ENCODE results near the gene NXPE1. TPM values are rescaled to one million over a fixed set of nuclear protein-coding genes. Genes with fewer than 3 reads are reported as not detected.
A peak's percentile ranks its signal among the peaks of the same experiment; 100 is the strongest.
"Not testable (repeated sequence)": the region's sequence is repeated elsewhere in the genome, so short reads cannot be mapped to it uniquely, and the experiment has no call there.

Gene NXPE1
- polyA plus RNA-seq, 1 donor, result 0.07 TPM

- not testable (repeated sequence) for H3K4me1 ChIP-seq (ENCODE audit: control insufficient read depth, insufficient read depth, low read length); H3K4me3 ChIP-seq (ENCODE audit: low read length); H3K36me3 ChIP-seq (ENCODE audit: control insufficient read depth, insufficient read depth, low read length); H3K9me3 ChIP-seq (ENCODE audit: control insufficient read depth, low read depth, low read length); H3K27ac ChIP-seq (ENCODE audit: low read length); H3K27me3 ChIP-seq (ENCODE audit: control insufficient read depth, insufficient read depth, low read length)
- 70% methylated on average over 2 of the region's 7 CpGs for WGBS (ENCODE audit: insufficient coverage, low lambda C conversion rate)
- peak in 1 of 2 donors; percentile 3 for DNase-seq
Observed at GRCh38 chr11:114603151-114603550, 43.5 kb upstream of the NXPE1 start.

DNA sequence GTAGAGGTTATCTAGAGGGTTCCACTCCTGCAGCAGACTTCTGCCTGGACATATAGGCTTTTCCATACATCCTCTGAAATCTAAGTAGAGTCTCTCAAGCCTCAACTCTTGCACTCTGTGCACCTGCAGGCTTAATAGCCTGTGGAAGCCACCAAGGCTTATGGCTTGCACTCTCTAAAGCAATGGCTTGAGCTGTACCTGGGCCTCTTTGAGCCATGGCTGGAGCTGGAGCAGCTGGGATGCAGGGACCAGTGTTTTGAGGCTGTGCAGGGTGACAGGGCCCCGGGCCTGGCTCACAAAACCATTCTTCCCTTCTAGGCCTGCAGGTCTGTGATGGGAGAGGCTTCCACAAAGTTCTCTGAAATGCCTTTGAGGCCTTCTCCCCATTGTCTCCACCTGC lies 38.8 kb upstream of the NXPE1 start:
- Histone ChIP-seq H3K9me3 (ENCODE audit: control insufficient read depth, low read depth, low read length) (no peaks in the 10 kb centered on the region), H3K4me1 (ENCODE audit: control insufficient read depth, insufficient read depth, low read length) (no peaks in the 10 kb centered on the region), H3K4me3 (ENCODE audit: low read length) (no peak overlapping the region), H3K27ac (ENCODE audit: low read length) (no peak overlapping the region), H3K36me3 (ENCODE audit: control insufficient read depth, insufficient read depth, low read length) (no peaks in the 10 kb centered on the region), H3K27me3 (ENCODE audit: control insufficient read depth, insufficient read depth, low read length) (no peaks in the 10 kb centered on the region)
- WGBS (ENCODE audit: insufficient coverage, low lambda C conversion rate), result no CpG with 5 or more reads among the region's 1 CpG
- DNase-seq, result no peak

- no peaks in the 10 kb centered on the region for H3K9me3 ChIP-seq (ENCODE audit: control insufficient read depth, low read depth, low read length)
- H3K27ac ChIP-seq (ENCODE audit: low read length), result no peak overlapping the region
- H3K4me3 ChIP-seq (ENCODE audit: low read length), result no peak overlapping the region
- DNase-seq, result no peak
- no peaks in the 10 kb centered on the region for H3K27me3 ChIP-seq (ENCODE audit: control insufficient read depth, insufficient read depth, low read length)
- no peaks in the 10 kb centered on the region for H3K4me1 ChIP-seq (ENCODE audit: control insufficient read depth, insufficient read depth, low read length)
- no CpG with 5 or more reads among the region's 1 CpG for whole genome bisulfite sequencing (ENCODE audit: insufficient coverage, low lambda C conversion rate)
- no peaks in the 10 kb centered on the region for H3K36me3 ChIP-seq (ENCODE audit: control insufficient read depth, insufficient read depth, low read length)
Observed at GRCh38 chr11:114596175-114596919, 36.7 kb upstream of the NXPE1 start.

GRCh38 chr11:114595571-114595970 lies 35.9 kb upstream of the NXPE1 start, which contains the start of gene NXPE4:
TSS of gene NXPE4 (minus strand) at chr11:114595786. CDS start at chr11:114594759, 1,027 bp downstream.
- no peaks in the 10 kb centered on the region for H3K36me3 ChIP-seq (ENCODE audit: control insufficient read depth, insufficient read depth, low read length)
- no peak within 1 kb of the TSS for H3K4me3 ChIP-seq (ENCODE audit: low read length)
- H3K4me1 ChIP-seq (ENCODE audit: control insufficient read depth, insufficient read depth, low read length), result no peaks in the 10 kb centered on the region
- DNase-seq, result no peak
- no peaks in the 10 kb centered on the region for H3K9me3 ChIP-seq (ENCODE audit: control insufficient read depth, low read depth, low read length)
- no peaks in the 10 kb centered on the region for H3K27me3 ChIP-seq (ENCODE audit: control insufficient read depth, insufficient read depth, low read length)
- no peak within 1 kb of the TSS for H3K27ac ChIP-seq (ENCODE audit: low read length)
- no CpG with 5 or more reads among the region's 2 CpGs for WGBS (ENCODE audit: insufficient coverage, low lambda C conversion rate)

DNA sequence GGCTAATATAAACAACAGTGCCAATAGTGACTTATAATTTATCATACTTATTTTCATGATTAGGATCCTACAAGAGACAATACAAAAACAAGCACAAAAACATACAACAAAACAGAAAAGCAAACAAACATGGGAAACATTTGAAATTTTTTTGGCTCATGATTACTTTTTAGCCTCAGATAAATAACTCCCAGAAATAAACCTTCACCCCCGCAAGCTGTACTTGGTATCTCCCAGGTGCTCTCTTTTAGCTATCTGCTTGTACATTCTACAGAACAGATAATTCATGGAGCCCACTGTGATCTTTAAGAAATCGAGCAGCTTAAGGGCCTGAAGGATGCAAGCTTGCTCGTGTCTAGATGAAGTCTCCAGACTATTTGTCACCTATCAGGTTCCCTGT lies 35.0 kb upstream of the NXPE1 start:
- Histone ChIP-seq H3K27me3 (ENCODE audit: control insufficient read depth, insufficient read depth, low read length) (no peaks in the 10 kb centered on the region), H3K36me3 (ENCODE audit: control insufficient read depth, insufficient read depth, low read length) (no peaks in the 10 kb centered on the region), H3K4me3 (ENCODE audit: low read length) (no peak overlapping the region), H3K9me3 (ENCODE audit: control insufficient read depth, low read depth, low read length) (no peaks in the 10 kb centered on the region), H3K27ac (ENCODE audit: low read length) (no peak overlapping the region), H3K4me1 (ENCODE audit: control insufficient read depth, insufficient read depth, low read length) (no peaks in the 10 kb centered on the region)
- DNase-seq, result no peak
- WGBS (ENCODE audit: insufficient coverage, low lambda C conversion rate), result no CpG with 5 or more reads among the region's 3 CpGs

DNA sequence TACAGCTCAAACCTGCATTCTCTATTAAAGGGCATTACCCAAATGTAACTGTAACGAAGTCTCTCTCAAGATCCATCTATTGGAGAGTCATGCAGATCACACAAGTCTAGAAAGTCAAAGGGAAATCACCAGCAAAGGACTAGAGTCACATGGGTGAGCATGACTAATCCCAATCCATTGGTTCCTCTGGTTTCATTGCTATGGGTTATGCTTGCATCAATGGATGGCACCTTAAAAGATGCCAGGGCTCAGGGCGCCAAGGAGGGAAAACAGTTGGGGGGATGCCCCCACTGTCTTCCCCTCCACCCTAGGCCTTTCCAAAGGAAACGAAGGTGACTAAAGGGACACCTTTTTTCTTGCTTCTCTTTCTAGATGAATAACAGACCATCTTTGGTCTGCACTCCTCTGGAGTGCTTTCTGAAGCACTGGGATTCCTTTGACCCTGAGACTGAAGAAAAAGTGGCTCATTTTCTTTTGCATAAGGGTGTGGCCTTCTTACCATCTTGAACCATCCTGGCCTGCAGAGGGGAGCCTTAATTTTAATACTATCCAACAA lies 27.8 kb upstream of the NXPE1 start:
- Histone ChIP-seq H3K36me3 (ENCODE audit: control insufficient read depth, insufficient read depth, low read length) (no peaks in the 10 kb centered on the region), H3K27ac (ENCODE audit: low read length) (no peak overlapping the region), H3K4me3 (ENCODE audit: low read length) (no peak overlapping the region), H3K4me1 (ENCODE audit: control insufficient read depth, insufficient read depth, low read length) (no peaks in the 10 kb centered on the region), H3K9me3 (ENCODE audit: control insufficient read depth, low read depth, low read length) (peaks cover 9% of the 10 kb centered on the region), H3K27me3 (ENCODE audit: control insufficient read depth, insufficient read depth, low read length) (no peaks in the 10 kb centered on the region)
- DNase-seq, result no peak
- WGBS (ENCODE audit: insufficient coverage, low lambda C conversion rate), result no CpG with 5 or more reads among the region's 3 CpGs

DNA sequence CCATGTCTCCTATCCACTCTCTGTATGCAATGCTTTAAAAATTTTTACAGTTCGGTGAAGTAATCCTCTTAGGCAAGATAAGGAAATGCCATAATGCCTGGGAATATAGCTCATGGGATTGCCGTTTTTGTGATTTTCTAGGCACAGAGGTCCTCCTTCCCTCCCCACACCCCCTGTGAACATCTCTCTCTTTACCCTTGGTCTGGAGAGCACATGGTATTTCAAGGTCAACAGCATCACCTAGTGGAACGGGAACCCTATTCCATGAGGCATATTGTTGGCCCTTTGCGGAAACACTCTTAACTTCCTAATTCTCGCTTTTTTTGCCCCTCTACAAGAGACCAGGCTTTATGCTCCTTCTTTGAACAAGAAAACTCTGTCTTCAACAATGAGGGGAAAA lies 27.1 kb upstream of the NXPE1 start:
- no peak for DNase-seq
- Histone ChIP-seq H3K4me1 (ENCODE audit: control insufficient read depth, insufficient read depth, low read length) (no peaks in the 10 kb centered on the region), H3K27me3 (ENCODE audit: control insufficient read depth, insufficient read depth, low read length) (no peaks in the 10 kb centered on the region), H3K4me3 (ENCODE audit: low read length) (no peak overlapping the region), H3K9me3 (ENCODE audit: control insufficient read depth, low read depth, low read length) (peaks cover 9% of the 10 kb centered on the region), H3K36me3 (ENCODE audit: control insufficient read depth, insufficient read depth, low read length) (no peaks in the 10 kb centered on the region), H3K27ac (ENCODE audit: low read length) (no peak overlapping the region)
- 100% methylated on average over 2 of the region's 5 CpGs for WGBS (ENCODE audit: insufficient coverage, low lambda C conversion rate)

- Histone ChIP-seq H3K36me3 (ENCODE audit: control insufficient read depth, insufficient read depth, low read length) (no peaks in the 10 kb centered on the region), H3K4me1 (ENCODE audit: control insufficient read depth, insufficient read depth, low read length) (no peaks in the 10 kb centered on the region), H3K4me3 (ENCODE audit: low read length) (no peak overlapping the region), H3K27ac (ENCODE audit: low read length) (no peak overlapping the region), H3K27me3 (ENCODE audit: control insufficient read depth, insufficient read depth, low read length) (no peaks in the 10 kb centered on the region), H3K9me3 (ENCODE audit: control insufficient read depth, low read depth, low read length) (no peaks in the 10 kb centered on the region)
- no peak for DNase-seq
- WGBS (ENCODE audit: insufficient coverage, low lambda C conversion rate), result no CpG with 5 or more reads among the region's 1 CpG
Observed at GRCh38 chr11:114571712-114572111, 12.0 kb upstream of the NXPE1 start.

- H3K4me1 ChIP-seq (ENCODE audit: control insufficient read depth, insufficient read depth, low read length), result no peaks in the 10 kb centered on the region
- H3K4me3 ChIP-seq (ENCODE audit: low read length), result no peak overlapping the region
- no peak overlapping the region for H3K27ac ChIP-seq (ENCODE audit: low read length)
- H3K36me3 ChIP-seq (ENCODE audit: control insufficient read depth, insufficient read depth, low read length), result no peaks in the 10 kb centered on the region
- no peaks in the 10 kb centered on the region for H3K9me3 ChIP-seq (ENCODE audit: control insufficient read depth, low read depth, low read length)
- no CpG with 5 or more reads among the region's 3 CpGs for WGBS (ENCODE audit: insufficient coverage, low lambda C conversion rate)
- DNase-seq, result no peak
- H3K27me3 ChIP-seq (ENCODE audit: control insufficient read depth, insufficient read depth, low read length), result no peaks in the 10 kb centered on the region
Observed at GRCh38 chr11:114569801-114570200, 10.1 kb upstream of the NXPE1 start.

DNA sequence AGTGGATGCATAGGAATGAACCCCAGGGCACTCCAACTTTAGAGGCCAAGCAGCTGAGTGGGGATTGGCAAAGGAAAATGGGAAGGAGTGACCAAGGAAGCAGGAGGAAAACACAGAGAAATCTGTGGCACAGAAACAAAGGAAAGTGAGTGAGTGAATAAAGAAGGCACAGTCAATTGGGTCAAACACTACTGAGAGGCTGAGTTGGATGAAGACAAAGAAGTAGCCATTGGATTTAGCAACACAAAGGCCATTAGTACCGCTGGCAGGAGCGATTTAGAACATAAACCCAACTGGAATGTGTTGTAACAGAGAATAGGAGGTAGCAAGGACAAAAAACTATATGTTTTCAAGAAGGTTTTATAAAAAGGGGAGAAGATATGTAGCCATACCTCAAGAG lies 6.6 kb upstream of the NXPE1 start:
- 60% methylated on average over 1 of the region's 2 CpGs for WGBS (ENCODE audit: insufficient coverage, low lambda C conversion rate)
- no peak overlapping the region for H3K4me3 ChIP-seq (ENCODE audit: low read length)
- DNase-seq, result no peak
- no peaks in the 10 kb centered on the region for H3K9me3 ChIP-seq (ENCODE audit: control insufficient read depth, low read depth, low read length)
- H3K36me3 ChIP-seq (ENCODE audit: control insufficient read depth, insufficient read depth, low read length), result no peaks in the 10 kb centered on the region
- H3K27me3 ChIP-seq (ENCODE audit: control insufficient read depth, insufficient read depth, low read length), result no peaks in the 10 kb centered on the region
- H3K27ac ChIP-seq (ENCODE audit: low read length), result no peak overlapping the region
- no peaks in the 10 kb centered on the region for H3K4me1 ChIP-seq (ENCODE audit: control insufficient read depth, insufficient read depth, low read length)

DNA sequence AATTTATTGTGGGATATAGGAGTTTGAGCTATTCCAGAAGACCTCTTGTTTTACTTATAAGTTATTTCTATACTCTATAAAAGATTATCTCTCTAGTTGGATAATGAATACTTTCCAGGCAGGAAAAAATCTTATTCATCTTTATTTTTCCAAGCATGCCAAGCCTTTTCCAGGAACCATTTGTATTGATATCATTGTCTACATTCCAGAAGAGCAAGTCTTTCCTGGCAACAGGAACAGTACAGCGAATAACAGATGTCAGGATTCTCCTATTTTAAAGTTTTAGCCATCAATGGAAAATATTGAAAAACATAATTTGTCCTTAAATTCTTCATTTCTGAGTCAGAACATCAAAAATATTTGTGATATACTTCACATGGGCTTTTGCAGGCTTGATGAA lies 5.2 kb upstream of the NXPE1 start:
- Histone ChIP-seq H3K27ac (ENCODE audit: low read length) (no peak overlapping the region), H3K27me3 (ENCODE audit: control insufficient read depth, insufficient read depth, low read length) (no peaks in the 10 kb centered on the region), H3K4me1 (ENCODE audit: control insufficient read depth, insufficient read depth, low read length) (no peaks in the 10 kb centered on the region), H3K36me3 (ENCODE audit: control insufficient read depth, insufficient read depth, low read length) (no peaks in the 10 kb centered on the region), H3K4me3 (ENCODE audit: low read length) (no peak overlapping the region), H3K9me3 (ENCODE audit: control insufficient read depth, low read depth, low read length) (no peaks in the 10 kb centered on the region)
- 100% methylated on average over 1 of the region's 1 CpG for WGBS (ENCODE audit: insufficient coverage, low lambda C conversion rate)
- no peak for DNase-seq

Measured in large intestine (tissue), 3 donors.